ENCODE measurements around the gene MYT1.

MYT1 gene

GRCh38 chr20:64157878-64158277 is 6.4 kb upstream of the MYT1 start:
- TF ChIP-seq Cebpa-rat (IDR thresholded peaks at IDR 0.05): no peak
- Histone ChIP-seq H3K27me3 (peaks cover 28 to 39% (median 36%) of the 10 kb centered on the region in 11 experiments), H3K4me3 (no peak overlapping the region), H3K9ac (no peak overlapping the region), H4K20me1 (peaks cover 0 to 52% (median 7%) of the 10 kb centered on the region in 11 experiments; a peak in 11 of 22 replicates), H3K4me2 (no peak overlapping the region), H3K27ac (no peak overlapping the region), H3K9me3 (replicated peaks in 1 of 11) (no peaks in the 10 kb centered on the region), H3K4me1 (peaks cover 0 to 9% (median 3%) of the 10 kb centered on the region in 10 experiments; a peak in 5 of 20 replicates), H3K36me3 (no peaks in the 10 kb centered on the region)

- no peaks in the 10 kb centered on the region for H3K36me3 ChIP-seq
- H3K27me3 ChIP-seq: peaks cover 35 to 47% (median 43%) of the 10 kb centered on the region in 11 experiments
- H4K20me1 ChIP-seq: peaks cover 0 to 49% (median 7%) of the 10 kb centered on the region in 11 experiments; a peak in 11 of 22 replicates
- no peak for TF ChIP-seq Cebpa-rat (IDR thresholded peaks at IDR 0.05)
- H3K27ac ChIP-seq: no peak overlapping the region
- H3K9me3 ChIP-seq (replicated peaks in 1 of 11): no peaks in the 10 kb centered on the region
- no peak overlapping the region for H3K4me2 ChIP-seq
- no peak overlapping the region for H3K9ac ChIP-seq
- H3K4me1 ChIP-seq: peaks cover 0 to 9% (median 3%) of the 10 kb centered on the region in 10 experiments; a peak in 5 of 20 replicates
- H3K4me3 ChIP-seq: no peak overlapping the region
Measured at GRCh38 chr20:64158346-64159285, 5.6 kb upstream of the MYT1 start.

DNA sequence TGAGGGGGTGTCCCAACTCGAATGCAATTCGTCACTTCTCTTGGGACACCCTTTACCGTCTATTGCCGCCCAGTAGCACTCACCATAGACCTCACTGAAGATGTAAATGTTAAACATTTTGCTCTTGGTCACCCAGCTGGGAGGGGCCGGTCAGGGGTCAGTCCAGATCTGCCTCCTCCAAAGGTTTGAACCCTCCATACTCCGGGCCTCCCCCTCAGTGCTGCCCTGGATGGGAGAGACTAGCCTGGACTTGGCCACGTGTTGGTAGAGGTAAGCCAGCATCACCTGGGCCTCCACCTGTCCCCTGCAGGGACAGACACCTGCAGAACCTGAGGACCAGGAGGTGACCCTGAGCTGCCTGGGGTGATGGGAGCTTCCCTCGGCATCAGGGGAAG is 5.0 kb upstream of the MYT1 start:
- TF ChIP-seq Cebpa-rat (IDR thresholded peaks at IDR 0.05): no peak
- Histone ChIP-seq H3K27ac (no peak overlapping the region), H3K36me3 (no peaks in the 10 kb centered on the region), H3K27me3 (peaks cover 42 to 53% (median 50%) of the 10 kb centered on the region in 11 experiments), H3K9ac (no peak overlapping the region), H3K9me3 (replicated peaks in 1 of 11) (no peaks in the 10 kb centered on the region), H4K20me1 (peaks cover 0 to 51% (median 7%) of the 10 kb centered on the region in 11 experiments; a peak in 11 of 22 replicates), H3K4me1 (peaks cover 0 to 9% (median 3%) of the 10 kb centered on the region in 10 experiments; a peak in 5 of 20 replicates), H3K4me2 (no peak overlapping the region), H3K4me3 (no peak overlapping the region)

- no peak for TF ChIP-seq Cebpa-rat (IDR thresholded peaks at IDR 0.05)
- Histone ChIP-seq H3K9ac (no peak overlapping the region), H3K27ac (no peak overlapping the region), H3K36me3 (no peaks in the 10 kb centered on the region), H3K4me1 (peaks cover 0 to 9% (median 3%) of the 10 kb centered on the region in 10 experiments; a peak in 5 of 20 replicates), H3K9me3 (replicated peaks in 1 of 11) (no peaks in the 10 kb centered on the region), H3K27me3 (peaks cover 46 to 57% (median 54%) of the 10 kb centered on the region in 11 experiments), H4K20me1 (peaks cover 0 to 54% (median 7%) of the 10 kb centered on the region in 11 experiments; a peak in 11 of 22 replicates), H3K4me2 (no peak overlapping the region), H3K4me3 (no peak overlapping the region)
Measured at GRCh38 chr20:64159711-64160110, 4.5 kb upstream of the MYT1 start.

DNA sequence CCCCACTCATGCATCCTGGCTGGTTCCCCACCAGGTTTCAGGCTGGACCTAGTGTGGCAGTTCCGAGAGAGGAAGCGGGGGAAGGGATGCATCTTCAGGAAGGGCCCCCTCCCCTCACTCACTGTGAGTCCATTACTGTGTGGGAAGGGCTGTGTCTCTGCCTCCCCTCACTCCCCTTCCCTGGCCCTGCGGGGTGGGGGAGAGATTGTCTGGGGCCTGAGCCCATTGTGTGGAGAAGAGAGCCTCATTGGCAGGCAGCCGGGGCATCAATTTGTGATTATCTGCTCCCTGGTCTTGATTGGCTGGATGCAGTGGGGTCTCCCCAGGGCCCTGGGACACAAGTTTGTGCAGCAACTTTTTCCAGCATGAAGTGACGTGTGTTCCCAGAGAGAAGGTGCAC is 4.1 kb upstream of the MYT1 start:
- Histone ChIP-seq H3K27ac (no peak overlapping the region), H3K9ac (no peak overlapping the region), H3K27me3 (peaks cover 50 to 62% (median 58%) of the 10 kb centered on the region in 11 experiments), H3K4me3 (no peak overlapping the region), H4K20me1 (peaks cover 0 to 53% (median 7%) of the 10 kb centered on the region in 11 experiments; a peak in 11 of 22 replicates), H3K36me3 (no peaks in the 10 kb centered on the region), H3K9me3 (replicated peaks in 1 of 11) (no peaks in the 10 kb centered on the region), H3K4me2 (no peak overlapping the region), H3K4me1 (peaks cover 0 to 9% (median 3%) of the 10 kb centered on the region in 10 experiments; a peak in 5 of 20 replicates)
- TF ChIP-seq Cebpa-rat (IDR thresholded peaks at IDR 0.05): no peak

DNA sequence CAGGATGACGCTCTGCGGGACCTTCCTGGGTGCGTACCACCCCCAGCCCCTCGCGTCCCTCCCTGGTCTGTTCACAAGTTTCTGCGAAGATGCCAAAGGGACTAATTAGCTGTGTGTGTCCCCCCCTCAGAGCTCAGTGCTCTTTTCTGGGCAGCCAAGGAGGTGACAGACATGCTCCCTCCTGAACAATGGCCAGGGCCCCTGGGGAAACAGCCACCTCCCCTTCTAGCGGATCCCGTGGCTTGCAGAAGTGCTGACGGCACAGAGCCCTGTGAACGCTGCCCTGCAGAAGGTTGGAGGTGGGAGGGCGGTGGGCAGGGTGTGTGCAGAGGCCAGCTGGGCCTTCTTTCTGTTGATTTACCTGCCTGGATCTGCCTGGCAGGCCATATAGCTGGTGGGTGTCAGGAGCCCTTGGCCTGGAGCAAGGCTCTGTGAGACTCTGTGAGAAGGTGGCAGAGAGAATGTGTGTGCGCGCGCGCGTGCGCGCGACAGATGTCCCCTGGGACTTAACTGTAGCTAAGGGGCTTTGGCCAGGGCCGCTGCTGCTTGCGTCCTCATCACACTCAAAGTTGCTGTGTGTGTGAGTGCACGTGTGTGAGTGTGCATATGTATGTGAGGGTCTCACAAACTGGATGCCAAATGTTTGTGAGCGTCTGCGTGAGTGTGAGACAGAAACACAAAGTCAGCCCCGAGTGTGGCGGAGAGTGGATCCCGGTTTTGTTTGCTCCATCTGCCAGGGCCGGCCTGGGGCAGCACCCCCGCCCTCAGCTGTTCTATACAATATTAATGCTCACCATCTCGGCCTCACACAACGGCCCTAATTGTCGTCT is 3.5 kb upstream of the MYT1 start:
- H3K27me3 ChIP-seq: peaks cover 56 to 68% (median 65%) of the 10 kb centered on the region in 11 experiments
- no peak overlapping the region for H3K9ac ChIP-seq
- H3K4me1 ChIP-seq: peaks cover 0 to 9% (median 3%) of the 10 kb centered on the region in 10 experiments; a peak in 5 of 20 replicates
- H3K36me3 ChIP-seq: no peaks in the 10 kb centered on the region
- no peak overlapping the region for H3K4me3 ChIP-seq
- H3K9me3 ChIP-seq (replicated peaks in 1 of 11): no peaks in the 10 kb centered on the region
- H3K27ac ChIP-seq: no peak overlapping the region
- no peak for TF ChIP-seq Cebpa-rat (IDR thresholded peaks at IDR 0.05)
- H4K20me1 ChIP-seq: peaks cover 0 to 47% (median 7%) of the 10 kb centered on the region in 11 experiments; a peak in 11 of 22 replicates
- H3K4me2 ChIP-seq: no peak overlapping the region

GRCh38 chr20:64161356-64162238 is 2.7 kb upstream of the MYT1 start:
- Histone ChIP-seq H3K36me3 (no peaks in the 10 kb centered on the region), H3K4me2 (no peak overlapping the region), H3K9ac (no peak overlapping the region), H3K27me3 (peaks cover 64 to 76% (median 73%) of the 10 kb centered on the region in 11 experiments), H3K9me3 (replicated peaks in 1 of 11) (no peaks in the 10 kb centered on the region), H3K27ac (no peak overlapping the region), H4K20me1 (peaks cover 0 to 49% (median 7%) of the 10 kb centered on the region in 11 experiments; a peak in 11 of 22 replicates), H3K4me3 (no peak overlapping the region), H3K4me1 (peaks cover 0 to 4% (median under 1%) of the 10 kb centered on the region in 10 experiments; a peak in 3 of 20 replicates)
- no peak for TF ChIP-seq Cebpa-rat (IDR thresholded peaks at IDR 0.05)

DNA sequence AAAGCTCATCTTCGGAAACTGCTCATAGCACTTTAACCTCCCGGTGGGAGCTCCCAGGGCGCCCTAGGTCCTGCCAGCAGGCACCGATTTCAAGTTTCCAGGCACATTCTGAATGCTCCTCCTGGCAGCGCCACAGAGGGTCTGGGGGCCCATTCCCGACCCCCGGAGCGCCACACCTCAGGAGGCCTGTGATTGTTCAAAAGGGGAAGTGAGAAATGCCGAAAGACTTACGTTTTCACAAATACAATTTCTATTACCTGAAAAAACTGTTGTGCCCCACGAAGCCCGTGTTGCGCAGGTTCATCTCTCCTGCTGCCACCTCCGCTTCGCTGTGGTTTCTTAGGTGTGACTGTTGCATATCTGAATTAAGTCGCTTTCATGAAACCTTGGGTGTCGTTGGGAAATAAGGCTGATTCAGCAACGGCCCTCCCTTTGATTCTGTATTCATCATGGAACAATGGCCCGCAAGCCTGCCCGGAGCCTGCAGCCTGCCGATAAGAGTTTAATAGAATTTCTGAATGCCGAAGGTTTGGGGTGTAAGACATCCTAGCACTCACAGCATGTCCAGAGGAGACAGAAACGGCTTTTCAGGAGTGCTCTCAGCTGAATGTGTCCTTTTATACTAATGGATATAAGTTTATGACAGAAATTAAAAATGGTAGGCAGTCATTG is 1.9 kb upstream of the MYT1 start:
- no peak overlapping the region for H3K27ac ChIP-seq
- no peak for TF ChIP-seq Cebpa-rat (IDR thresholded peaks at IDR 0.05)
- no peak overlapping the region for H3K9ac ChIP-seq
- no peak overlapping the region for H3K4me2 ChIP-seq
- H3K4me3 ChIP-seq: no peak overlapping the region
- H3K27me3 ChIP-seq: peaks cover 70 to 84% (median 81%) of the 10 kb centered on the region in 11 experiments
- no peaks in the 10 kb centered on the region for H3K9me3 ChIP-seq (replicated peaks in 1 of 11)
- no peaks in the 10 kb centered on the region for H3K36me3 ChIP-seq
- H3K4me1 ChIP-seq: no peaks in the 10 kb centered on the region
- H4K20me1 ChIP-seq: peaks cover 0 to 48% (median 7%) of the 10 kb centered on the region in 11 experiments; a peak in 11 of 22 replicates

Measured in BLaER1 treated with 17β-estradiol and CSF1 and Interleukin-3, amounts not matched to agents 10 nM and 100 nM (cell line).